GM12878 (cell line): ENCODE measurements around the gene NUDT10. TPM values are rescaled to one million over a fixed set of nuclear protein-coding genes. Genes with fewer than 3 reads are reported as not detected.

Experiments
- ATAC-seq: fragments of 200-7000 bp; cut with Tn5 transposase; 3 replicates; pipeline ENCODE4 v1.9.1; 2020; ENCODE audit warnings: mild to moderate bottlenecking, moderate library complexity
- BruUV-seq: library from RNA; stranded (reverse); fragments of 400-500 nt; replicated peaks from 2 replicates; lab custom pipeline; 2021; lab: Mats Ljungman, UMichigan
- CTCF ChIA-PET: fragments of 300-600 bp; sonication (Branson Sonifier 250); formaldehyde crosslinking; extraction: SDS; loops from one replicate; lab custom pipeline; 2021; ENCODE audit warnings: inconsistent platforms; lab: Yijun Ruan, JAX
- POLR2A ChIA-PET: fragments of 350-600 bp; formaldehyde crosslinking; extraction: SDS; loops from one replicate; lab custom pipeline; 2021; ENCODE audit warnings: inconsistent platforms; lab: Charles Lee
- RAD21 ChIA-PET: fragments of 300-600 bp; sonication (Branson Sonifier 250); formaldehyde crosslinking; loops from one replicate; lab custom pipeline; 2023; ENCODE audit warnings: antibody characterized with exemption; ENCODE audit not compliant: unreplicated experiment; lab: Charles Lee
- SMC1A ChIA-PET: fragments of 300-600 bp; sonication (Branson Sonifier 250); formaldehyde crosslinking; loops from one replicate; lab custom pipeline; 2023; ENCODE audit not compliant: unreplicated experiment, uncharacterized antibody; lab: Charles Lee
- DNase-seq: peaks from one replicate; pipeline ENCODE4 v3.0.0-alpha.2; 2011; ENCODE audit warnings: low read depth, low spot score
- FAIRE-seq: peaks from 3 replicates; lab custom pipeline; 2011; peaks lifted over from hg19 to GRCh38; lab: Jason Lieb, UNC
- H2AFZ ChIP-seq: 2 replicates; pipeline ENCODE4 v1.6.0; 2011; ENCODE audit warnings: low read depth, low read length, control low read depth; ENCODE audit not compliant: control insufficient read depth
- H3K27ac ChIP-seq: 2 replicates; pipeline ENCODE4 v1.5.1; 2011; ENCODE audit warnings: control low read depth; ENCODE audit not compliant: control insufficient read depth, insufficient read depth
- H3K27me3 ChIP-seq, 2 experiments: replicated peaks in 1 of 2; 2 replicates each; pipeline versions ENCODE4 v1.6.0 to v1.6.1; 2011; ENCODE audit warnings: low read length in 1 of 2; ENCODE audit not compliant: control insufficient read depth in 2 of 2, insufficient read depth in 2 of 2
- H3K36me3 ChIP-seq, 2 experiments: 2 replicates each; pipeline ENCODE4 v1.5.1; 2011; ENCODE audit warnings: low read length in 1 of 2; ENCODE audit not compliant: control insufficient read depth in 2 of 2, insufficient read depth in 2 of 2
- H3K4me1 ChIP-seq: 2 replicates; pipeline ENCODE4 v1.6.1; 2011; ENCODE audit warnings: mild to moderate bottlenecking, low read length, moderate library complexity, mixed read lengths; ENCODE audit not compliant: control insufficient read depth, insufficient read depth
- H3K4me2 ChIP-seq: 2 replicates; pipeline ENCODE4 v1.6.0; 2011; ENCODE audit warnings: control low read depth; ENCODE audit not compliant: control insufficient read depth, insufficient read depth
- H3K4me3 ChIP-seq: fragments of 200-600 bp; sonication (generic); 2 replicates; pipeline ENCODE4 v1.5.1; 2016
- H3K79me2 ChIP-seq: 2 replicates; pipeline ENCODE4 v1.6.0; 2011; ENCODE audit warnings: low read length; ENCODE audit not compliant: control insufficient read depth, insufficient read depth
- H3K9ac ChIP-seq: 2 replicates; pipeline ENCODE4 v1.8.0; 2011; ENCODE audit warnings: low read length, control low read depth, mixed read lengths; ENCODE audit not compliant: control insufficient read depth, insufficient read depth
- H3K9me3 ChIP-seq: replicated peaks from 3 replicates; pipeline ENCODE4 v1.5.1; 2011; ENCODE audit warnings: mild to moderate bottlenecking, low read length; ENCODE audit not compliant: control insufficient read depth, insufficient read depth
- H4K20me1 ChIP-seq: 2 replicates; pipeline ENCODE4 v1.6.0; 2011; ENCODE audit not compliant: control insufficient read depth, insufficient read depth
- CREB1 ChIP-seq: IDR thresholded peaks from 2 replicates; pipeline ENCODE4 v1.6.1; 2012; ENCODE audit warnings: low read depth, mild to moderate bottlenecking, inconsistent platforms
- NFYA ChIP-seq: IDR thresholded peaks from 2 replicates; pipeline ENCODE4 v1.6.1; 2011; ENCODE audit warnings: low read depth, mild to moderate bottlenecking, low read length, improper control_type of control experiment, borderline replicate concordance
- NR2F1 ChIP-seq: fragments of 450-650 bp; conservative IDR thresholded peaks from 2 replicates; pipeline ENCODE4 v1.6.1; 2017; ENCODE audit warnings: mild to moderate bottlenecking
- WGBS: methylation state at CpG from one replicate; pipeline ENCODE4 v1.1.6; 2016; ENCODE audit warnings: low lambda C conversion rate; ENCODE audit not compliant: insufficient replicate concordance, insufficient coverage; ENCODE audit errors: missing lambda C conversion rate; 5-methylcytosine and 5-hydroxymethylcytosine counted together
- in situ Hi-C: fragments of 300-500 bp; cut with MboI; formaldehyde crosslinking; loops from 9 replicates; pipeline ENCODE4 v1.14.3; 2018; ENCODE audit warnings: mixed read lengths
- intact Hi-C: fragments of 100-400 bp; cut with micrococcal nuclease; formaldehyde crosslinking; loops from one replicate; pipeline ENCODE4 v1.14.2; 2022; ENCODE audit not compliant: unreplicated experiment
- polyA plus RNA-seq, 11 experiments: library from polyadenylated mRNA; depleted of rRNA in 4 of 11; unstranded in 6 of 11; stranded (reverse) in 5 of 11; fragments of >200 nt; fragmentation: Nextera tagmentation in 4 of 11; fragmentation: Illumina TruSeq in 1 of 11; extraction: Ambion mirVana in 4 of 11; extraction: Trizol in 1 of 11; gene quantifications; 1 replicate in 1 of 11; 2 replicates in 10 of 11; pipeline versions ENCODE4 v1.2.1 to v1.2.3, GENCODE V29; 2011 to 2016; ENCODE audit warnings: inconsistent platforms in 2 of 11, missing spikeins in 2 of 11, low read depth in 1 of 11
- total RNA-seq, 4 experiments: library from RNA; depleted of rRNA in 3 of 4; stranded (reverse); fragments of >200 nt in 3 of 4; fragmentation: Illumina TruSeq in 1 of 4; extraction: Trizol in 1 of 4; gene quantifications; 2 replicates each; pipeline versions ENCODE4 v1.2.1 to v1.2.3, GENCODE V29; 2013 to 2021
- TF ChIP-seq, protein P1 (sequence below): IDR thresholded peaks from 2 replicates; pipeline ENCODE4 v1.6.1; 2012; ENCODE audit warnings: improper control_type of control experiment, low read depth, low read length; ENCODE audit not compliant: insufficient replicate concordance

Gene NUDT10
- total and polyA plus RNA-seq, 10 of the 15 experiments (the other 5 are each of a cell fraction or from before 2014, with no cell fraction given) = 0.03 TPM; not detected in 9

DNA sequence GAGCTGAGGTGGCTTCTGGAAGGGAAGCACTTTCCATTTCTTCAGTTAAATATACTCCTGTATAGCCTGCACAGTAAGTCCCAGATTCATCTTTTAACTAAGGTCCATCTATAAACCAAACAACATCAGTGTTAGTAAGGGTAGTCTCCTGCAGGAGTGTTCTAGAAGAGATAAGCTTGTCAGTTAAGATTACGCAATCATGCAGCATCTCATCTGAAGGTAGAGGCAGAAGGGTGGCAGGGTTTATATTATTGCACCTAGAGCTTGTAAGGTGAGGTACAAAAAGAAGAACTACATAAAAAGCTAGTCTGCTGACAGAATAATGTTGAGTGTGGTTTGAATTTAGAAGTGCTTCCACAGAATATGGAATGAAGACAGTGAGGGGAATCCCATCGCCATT is 44.0 kb downstream of the NUDT10 start:
- intact Hi-C loops (no loop called here), in situ Hi-C loops (no loop called here)
- Histone ChIP-seq H3K4me3 (no peak overlapping the region), H3K79me2 (no peaks in the 10 kb centered on the region), H3K9ac (no peak overlapping the region), H3K36me3 (no peaks in the 10 kb centered on the region), H3K27me3 (no peaks in the 10 kb centered on the region), H3K4me2 (no peak overlapping the region), H3K4me1 (no peaks in the 10 kb centered on the region), H2AFZ (no peak overlapping the region), H3K9me3 (no peaks in the 10 kb centered on the region), H3K27ac (no peak overlapping the region), H4K20me1 (no peaks in the 10 kb centered on the region)
- FAIRE-seq (no peak), ATAC-seq (no peak), DNase-seq (no peak)
- 48% methylated on average over 2 of the region's 2 CpGs for WGBS
- TF ChIP-seq CREB1 (no peak), NFYA (no peak), NR2F1 (no peak)
- TF ChIP-seq, protein P1, sequence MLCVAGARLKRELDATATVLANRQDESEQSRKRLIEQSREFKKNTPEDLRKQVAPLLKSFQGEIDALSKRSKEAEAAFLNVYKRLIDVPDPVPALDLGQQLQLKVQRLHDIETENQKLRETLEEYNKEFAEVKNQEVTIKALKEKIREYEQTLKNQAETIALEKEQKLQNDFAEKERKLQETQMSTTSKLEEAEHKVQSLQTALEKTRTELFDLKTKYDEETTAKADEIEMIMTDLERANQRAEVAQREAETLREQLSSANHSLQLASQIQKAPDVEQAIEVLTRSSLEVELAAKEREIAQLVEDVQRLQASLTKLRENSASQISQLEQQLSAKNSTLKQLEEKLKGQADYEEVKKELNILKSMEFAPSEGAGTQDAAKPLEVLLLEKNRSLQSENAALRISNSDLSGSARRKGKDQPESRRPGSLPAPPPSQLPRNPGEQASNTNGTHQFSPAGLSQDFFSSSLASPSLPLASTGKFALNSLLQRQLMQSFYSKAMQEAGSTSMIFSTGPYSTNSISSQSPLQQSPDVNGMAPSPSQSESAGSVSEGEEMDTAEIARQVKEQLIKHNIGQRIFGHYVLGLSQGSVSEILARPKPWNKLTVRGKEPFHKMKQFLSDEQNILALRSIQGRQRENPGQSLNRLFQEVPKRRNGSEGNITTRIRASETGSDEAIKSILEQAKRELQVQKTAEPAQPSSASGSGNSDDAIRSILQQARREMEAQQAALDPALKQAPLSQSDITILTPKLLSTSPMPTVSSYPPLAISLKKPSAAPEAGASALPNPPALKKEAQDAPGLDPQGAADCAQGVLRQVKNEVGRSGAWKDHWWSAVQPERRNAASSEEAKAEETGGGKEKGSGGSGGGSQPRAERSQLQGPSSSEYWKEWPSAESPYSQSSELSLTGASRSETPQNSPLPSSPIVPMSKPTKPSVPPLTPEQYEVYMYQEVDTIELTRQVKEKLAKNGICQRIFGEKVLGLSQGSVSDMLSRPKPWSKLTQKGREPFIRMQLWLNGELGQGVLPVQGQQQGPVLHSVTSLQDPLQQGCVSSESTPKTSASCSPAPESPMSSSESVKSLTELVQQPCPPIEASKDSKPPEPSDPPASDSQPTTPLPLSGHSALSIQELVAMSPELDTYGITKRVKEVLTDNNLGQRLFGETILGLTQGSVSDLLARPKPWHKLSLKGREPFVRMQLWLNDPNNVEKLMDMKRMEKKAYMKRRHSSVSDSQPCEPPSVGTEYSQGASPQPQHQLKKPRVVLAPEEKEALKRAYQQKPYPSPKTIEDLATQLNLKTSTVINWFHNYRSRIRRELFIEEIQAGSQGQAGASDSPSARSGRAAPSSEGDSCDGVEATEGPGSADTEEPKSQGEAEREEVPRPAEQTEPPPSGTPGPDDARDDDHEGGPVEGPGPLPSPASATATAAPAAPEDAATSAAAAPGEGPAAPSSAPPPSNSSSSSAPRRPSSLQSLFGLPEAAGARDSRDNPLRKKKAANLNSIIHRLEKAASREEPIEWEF = no peak
- ChIA-PET CTCF (no interaction called here), POLR2A (no interaction called here), RAD21 (interaction anchor here (1.6 kb wide), 1 partner anchor 40 kb away, joined by 3 read pairs; no protein-coding TSS in a partner anchor), SMC1A (interaction anchor here (0.7 kb wide), 1 partner anchor 48 kb away, joined by 3 read pairs; no protein-coding TSS in a partner anchor)
- BruUV-seq = no TSS peak

Other genes with a start within 250 kb of the NUDT10 start
- 0.06 TPM in 1 of 2 replicates, not detected in the other for gene NUDT11, start 163.8 kb downstream of the NUDT10 start, total RNA-seq (2014; rRNA removed)
- not detected in 2 replicates for gene NUDT11, start 163.8 kb downstream of the NUDT10 start, total RNA-seq (2014; rRNA removed; fragmentation: Illumina TruSeq; extraction: Trizol)
- not detected in 2 replicates for gene NUDT11, start 163.8 kb downstream of the NUDT10 start, total RNA-seq (2021)
- gene NUDT11, start 163.8 kb downstream of the NUDT10 start, polyA plus RNA-seq (2011; rRNA removed) = not detected in 2 replicates
- not detected in 2 replicates for gene NUDT11, start 163.8 kb downstream of the NUDT10 start, polyA plus RNA-seq (2014; fragmentation: Illumina TruSeq; extraction: Trizol)
- not detected for gene NUDT11, start 163.8 kb downstream of the NUDT10 start, polyA plus RNA-seq (2014; fragmentation: Nextera tagmentation; extraction: Ambion mirVana)
- gene NUDT11, start 163.8 kb downstream of the NUDT10 start, polyA plus RNA-seq (2014; rRNA removed) = not detected in 2 replicates
- gene NUDT11, start 163.8 kb downstream of the NUDT10 start, polyA plus RNA-seq (2016; fragmentation: Nextera tagmentation; extraction: Ambion mirVana) = not detected